IMR-90 (cell line): ENCODE data around the gene OTUD7B. TPM values are rescaled to one million over a fixed set of nuclear protein-coding genes. Genes with fewer than 3 reads are reported as not detected.

Experiments used
- ATAC-seq: fragments of 200-7000 bp; cut with Tn5 transposase; 2 replicates; pipeline ENCODE4 v1.9.1; 2020; ENCODE audit warnings: low read depth, mild to moderate bottlenecking, moderate library complexity
- BruUV-seq: library from RNA; stranded (reverse); fragments of 400-500 nt; replicated peaks from 2 replicates; lab custom pipeline; 2021; lab: Mats Ljungman, UMichigan
- CTCF ChIA-PET: fragments of 300-600 bp; formaldehyde crosslinking; extraction: SDS; loops from one replicate; lab custom pipeline; 2021; ENCODE audit warnings: antibody characterized with exemption; lab: Yijun Ruan, JAX
- POLR2A ChIA-PET: fragments of 300-600 bp; sonication (Branson Sonifier 250); formaldehyde crosslinking; loops from one replicate; lab custom pipeline; 2022; ENCODE audit warnings: antibody characterized with exemption; ENCODE audit not compliant: unreplicated experiment; lab: Charles Lee
- DNase-seq: peaks from one replicate; pipeline ENCODE4 v3.0.0; 2013
- H2AFZ ChIP-seq: replicated peaks from 2 replicates; pipeline ENCODE3; 2013; ENCODE audit warnings: low read length, mild to moderate bottlenecking; ENCODE audit not compliant: poor library complexity
- H2AK5ac ChIP-seq: 2 replicates; pipeline ENCODE4 v1.6.1; 2013; ENCODE audit warnings: low read depth, low read length, inconsistent platforms
- H2AK9ac ChIP-seq: replicated peaks from 2 replicates; pipeline ENCODE3; 2013; ENCODE audit warnings: mild to moderate bottlenecking, low read depth, low read length, moderate library complexity; ENCODE audit not compliant: poor library complexity
- H2BK120ac ChIP-seq: 2 replicates; pipeline ENCODE4 v1.6.1; 2013; ENCODE audit warnings: low read depth, low read length, inconsistent platforms
- H2BK15ac ChIP-seq: 3 replicates; pipeline ENCODE4 v1.6.1; 2013; ENCODE audit warnings: low read depth, low read length, inconsistent platforms
- H2BK20ac ChIP-seq: 2 replicates; pipeline ENCODE4 v1.6.1; 2013; ENCODE audit warnings: low read depth, mild to moderate bottlenecking, inconsistent platforms, low read length, moderate library complexity
- H2BK5ac ChIP-seq: 2 replicates; pipeline ENCODE4 v1.6.1; 2013; ENCODE audit warnings: mild to moderate bottlenecking, low read depth, low read length, inconsistent platforms; ENCODE audit not compliant: poor library complexity, severe bottlenecking
- H3K14ac ChIP-seq: replicated peaks from 2 replicates; pipeline ENCODE4 v1.6.1; 2013; ENCODE audit warnings: low read depth, low read length, inconsistent platforms
- H3K18ac ChIP-seq: 2 replicates; pipeline ENCODE4 v1.6.1; 2013; ENCODE audit warnings: low read depth, low read length, control low read depth
- H3K23ac ChIP-seq: 2 replicates; pipeline ENCODE4 v1.6.1; 2013; ENCODE audit warnings: low read depth, low read length, inconsistent platforms
- H3K27ac ChIP-seq: 2 replicates; pipeline ENCODE4 v1.5.1; 2013; ENCODE audit warnings: mild to moderate bottlenecking, control low read depth, low read length; ENCODE audit not compliant: insufficient read depth
- H3K27me3 ChIP-seq: 2 replicates; pipeline ENCODE4 v1.6.1; 2013; ENCODE audit warnings: low read length; ENCODE audit not compliant: control insufficient read depth, insufficient read depth
- H3K36me3 ChIP-seq: 2 replicates; pipeline ENCODE4 v1.6.1; 2013; ENCODE audit warnings: low read length, mixed read lengths; ENCODE audit not compliant: control insufficient read depth, insufficient read depth
- H3K4ac ChIP-seq: 2 replicates; pipeline ENCODE4 v1.6.1; 2013; ENCODE audit warnings: low read depth, low read length, inconsistent platforms
- H3K4me1 ChIP-seq: 2 replicates; pipeline ENCODE4 v1.6.1; 2013; ENCODE audit warnings: low read length, mixed read lengths; ENCODE audit not compliant: control insufficient read depth, insufficient read depth
- H3K4me2 ChIP-seq: 2 replicates; pipeline ENCODE4 v1.6.1; 2013; ENCODE audit warnings: low read depth, mild to moderate bottlenecking, control low read depth, low read length, moderate library complexity
- H3K4me3 ChIP-seq: 2 replicates; pipeline ENCODE4 v1.5.1; 2013; ENCODE audit warnings: low read depth, mild to moderate bottlenecking, control low read depth, low read length, moderate library complexity; ENCODE audit not compliant: insufficient read depth
- H3K56ac ChIP-seq: 2 replicates; pipeline ENCODE4 v1.6.1; 2013; ENCODE audit warnings: low read length, inconsistent platforms; ENCODE audit not compliant: insufficient read depth; ENCODE audit errors: extremely low read depth
- H3K79me1 ChIP-seq, 2 experiments: 2 replicates each; pipeline ENCODE4 v1.6.1; 2013; ENCODE audit warnings: low read length in 2 of 2, inconsistent platforms in 1 of 2, low read depth in 1 of 2
- H3K9ac ChIP-seq: 2 replicates; pipeline ENCODE4 v1.6.1; 2013; ENCODE audit warnings: low read depth, low read length, control low read depth
- H3K9me1 ChIP-seq: 2 replicates; pipeline ENCODE4 v1.6.1; 2013; ENCODE audit warnings: low read length, inconsistent platforms; ENCODE audit not compliant: insufficient read depth
- H3K9me3 ChIP-seq: 2 replicates; pipeline ENCODE4 v1.6.1; 2013; ENCODE audit warnings: low read length; ENCODE audit not compliant: control insufficient read depth, insufficient read depth
- H4K20me1 ChIP-seq: 2 replicates; pipeline ENCODE4 v1.6.1; 2013; ENCODE audit warnings: low read length, inconsistent platforms; ENCODE audit not compliant: insufficient read depth
- H4K5ac ChIP-seq: 2 replicates; pipeline ENCODE4 v1.6.1; 2013; ENCODE audit warnings: mild to moderate bottlenecking, low read depth, low read length, control low read depth
- H4K8ac ChIP-seq, 2 experiments: 2 replicates each; pipeline ENCODE4 v1.6.1; 2013; ENCODE audit warnings: low read depth in 2 of 2, low read length in 2 of 2, control low read depth in 1 of 2, inconsistent platforms in 1 of 2
- H4K91ac ChIP-seq: 2 replicates; pipeline ENCODE4 v1.6.1; 2013; ENCODE audit warnings: low read depth, low read length, inconsistent platforms; ENCODE audit not compliant: insufficient read depth
- BHLHE40 ChIP-seq: fragments of 150-350 bp; IDR thresholded peaks from 2 replicates; pipeline ENCODE4 v1.6.1; 2016; ENCODE audit warnings: mild to moderate bottlenecking, low read depth, low read length
- CHD1 ChIP-seq: IDR thresholded peaks from 2 replicates; pipeline ENCODE4 v1.6.1; 2012; ENCODE audit warnings: low read depth, low read length, improper control_type of control experiment
- ELK1 ChIP-seq: fragments of 150-350 bp; IDR thresholded peaks from 2 replicates; pipeline ENCODE4 v1.6.1; 2016; ENCODE audit warnings: low read depth, mild to moderate bottlenecking, low read length, moderate library complexity, borderline replicate concordance
- MAZ ChIP-seq: IDR thresholded peaks from 2 replicates; pipeline ENCODE4 v1.6.1; 2012; ENCODE audit warnings: low read depth, mild to moderate bottlenecking, low read length, improper control_type of control experiment, moderate library complexity, borderline replicate concordance
- MXI1 ChIP-seq: IDR thresholded peaks from 2 replicates; pipeline ENCODE4 v1.6.1; 2012; ENCODE audit warnings: low read depth, mild to moderate bottlenecking, low read length, moderate library complexity, borderline replicate concordance
- NFE2L2 ChIP-seq: fragments of 150-350 bp; IDR thresholded peaks from 2 replicates; pipeline ENCODE4 v1.6.1; 2016; ENCODE audit warnings: low read depth, mild to moderate bottlenecking, low read length
- RFX5 ChIP-seq: IDR thresholded peaks from 2 replicates; pipeline ENCODE4 v1.8.0; 2012; ENCODE audit warnings: low read depth, mild to moderate bottlenecking, low read length, moderate library complexity
- WGBS, 2 experiments: methylation state at CpG; one replicate each; pipeline versions ENCODE4 v1.1.5 to v1.1.7; 2013; ENCODE audit warnings: missing lambda C conversion rate in 2 of 2; ENCODE audit not compliant: insufficient read length in 1 of 2; ENCODE audit errors: extremely low coverage in 2 of 2; 5-methylcytosine and 5-hydroxymethylcytosine counted together
- dilution Hi-C: fragments of 300-500 bp; cut with HindIII; formaldehyde crosslinking; loops from one replicate; pipeline ENCODE4 v1.14.3; 2018; ENCODE audit warnings: low sequenced_read_pairs; ENCODE audit not compliant: unreplicated experiment
- in situ Hi-C: fragments of 300-500 bp; cut with MboI; formaldehyde crosslinking; loops from 3 replicates; pipeline ENCODE4 v1.14.3; 2019; ENCODE audit warnings: low sequenced_read_pairs, inconsistent platforms, mixed read lengths
- intact Hi-C: fragments of 100-400 bp; cut with micrococcal nuclease; formaldehyde crosslinking; loops from 2 replicates; pipeline ENCODE4 v1.10.0; 2022
- polyA plus RNA-seq, 3 experiments: library from polyadenylated mRNA; depleted of rRNA; stranded (reverse); fragments of >200 nt; gene quantifications; 2 replicates each; pipeline ENCODE4 v1.2.3, GENCODE V29; 2012; ENCODE audit warnings: low replicate concordance in 1 of 3
- total RNA-seq: library from RNA; depleted of rRNA; stranded (reverse); fragments of >200 nt; gene quantifications from 2 replicates; pipeline ENCODE4 v1.2.3, GENCODE V29; 2012
- TF ChIP-seq, protein P1 (sequence below): fragments of 150-350 bp; IDR thresholded peaks from 2 replicates; pipeline ENCODE4 v1.6.1; 2017; ENCODE audit warnings: mild to moderate bottlenecking, antibody characterized with exemption, low read length, low read depth
- TF ChIP-seq, protein P2 (sequence below): conservative IDR thresholded peaks from 2 replicates; pipeline ENCODE4 v1.5.1; 2012; ENCODE audit warnings: mild to moderate bottlenecking, low read depth, low read length, improper control_type of control experiment

The OTUD7B gene
- total and polyA plus RNA-seq, 2 of the 4 experiments (the other 2 are of a cell fraction), result 7.5 to 18.6 TPM

GRCh38 chr1:149979972-149980540, 30.5 kb downstream of the OTUD7B start (continued):
- TF ChIP-seq, protein P1, sequence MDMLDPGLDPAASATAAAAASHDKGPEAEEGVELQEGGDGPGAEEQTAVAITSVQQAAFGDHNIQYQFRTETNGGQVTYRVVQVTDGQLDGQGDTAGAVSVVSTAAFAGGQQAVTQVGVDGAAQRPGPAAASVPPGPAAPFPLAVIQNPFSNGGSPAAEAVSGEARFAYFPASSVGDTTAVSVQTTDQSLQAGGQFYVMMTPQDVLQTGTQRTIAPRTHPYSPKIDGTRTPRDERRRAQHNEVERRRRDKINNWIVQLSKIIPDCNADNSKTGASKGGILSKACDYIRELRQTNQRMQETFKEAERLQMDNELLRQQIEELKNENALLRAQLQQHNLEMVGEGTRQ, result no peak
- TF ChIP-seq MAZ, result no peak

DNA sequence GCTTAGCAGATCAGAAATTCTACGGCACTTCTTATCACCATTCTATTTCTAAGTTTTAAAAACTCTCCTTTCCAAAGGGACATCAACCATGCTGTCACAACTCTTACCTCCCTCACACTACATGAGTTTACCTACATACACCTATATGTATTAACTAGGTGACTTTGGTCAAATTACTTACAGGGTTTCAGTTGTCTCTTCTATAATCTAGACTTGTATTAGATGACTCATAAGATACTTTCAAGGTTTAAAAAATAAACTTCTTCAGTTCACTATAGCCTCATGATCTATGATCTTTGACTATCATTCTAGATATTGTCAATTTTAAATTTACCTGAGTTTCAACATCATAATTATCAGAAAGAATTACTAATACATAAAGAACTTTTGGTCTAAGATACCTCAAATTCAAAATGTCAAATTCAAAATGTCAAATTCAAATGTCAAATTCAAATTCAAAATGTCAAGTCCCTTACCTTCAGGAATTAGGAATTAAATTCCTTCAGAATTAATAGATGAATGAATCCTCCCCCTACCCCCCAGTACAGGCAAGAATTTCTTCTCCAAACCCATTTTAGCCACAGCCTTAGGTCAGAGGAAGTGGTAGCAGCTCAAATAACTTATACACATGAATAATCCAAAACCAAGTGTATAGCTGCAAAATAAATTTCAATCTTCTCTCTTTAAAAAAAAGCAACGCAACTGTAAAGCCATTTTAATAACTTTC, 31.1 kb downstream of the OTUD7B start:
- Histone ChIP-seq H3K14ac (no peak overlapping the region), H2BK15ac (no peak overlapping the region), H3K79me1 (peaks cover 52 to 74% of the 10 kb centered on the region in 2 experiments), H3K27me3 (no peaks in the 10 kb centered on the region), H4K8ac (no peak overlapping the region), H3K9me3 (no peaks in the 10 kb centered on the region), H3K9me1 (peaks cover 12% of the 10 kb centered on the region), H3K4me1 (peaks cover 2% of the 10 kb centered on the region; the same call in 1 of the 2 replicates), H3K9ac (no peak overlapping the region), H3K36me3 (peaks cover 12% of the 10 kb centered on the region), H3K27ac (no peak overlapping the region), H2BK120ac (no peak overlapping the region), H2BK20ac (no peak overlapping the region), H3K23ac (no peak overlapping the region), H2BK5ac (no peak overlapping the region), H4K20me1 (peaks cover 39% of the 10 kb centered on the region; the same call in 1 of the 2 replicates), H3K4me3 (no peak overlapping the region), H3K4me2 (no peak overlapping the region), H3K4ac (no peak overlapping the region), H2AK5ac (no peak overlapping the region), H3K18ac (no peak overlapping the region), H4K91ac (no peak overlapping the region), H2AFZ (no peak overlapping the region), H3K56ac (no peak overlapping the region), H4K5ac (no peak overlapping the region), H2AK9ac (no peak overlapping the region)
- CTCF ChIA-PET, result no interaction called here
- in situ Hi-C loops, result no loop called here
- DNase-seq, result no peak
- intact Hi-C loops, result no loop called here
- dilution Hi-C loops, result no loop called here
- BruUV-seq, result no TSS peak
- no CpG with 5 or more reads among the region's 2 CpGs for WGBS, 2 experiments
- no peak for ATAC-seq
- POLR2A ChIA-PET, result no interaction called here
- TF ChIP-seq CHD1 (no peak), MXI1 (no peak), BHLHE40 (no peak), NFE2L2 (no peak), RFX5 (no peak), MAZ (no peak), ELK1 (no peak)
- TF ChIP-seq, protein P1, result no peak
- TF ChIP-seq, protein P2, sequence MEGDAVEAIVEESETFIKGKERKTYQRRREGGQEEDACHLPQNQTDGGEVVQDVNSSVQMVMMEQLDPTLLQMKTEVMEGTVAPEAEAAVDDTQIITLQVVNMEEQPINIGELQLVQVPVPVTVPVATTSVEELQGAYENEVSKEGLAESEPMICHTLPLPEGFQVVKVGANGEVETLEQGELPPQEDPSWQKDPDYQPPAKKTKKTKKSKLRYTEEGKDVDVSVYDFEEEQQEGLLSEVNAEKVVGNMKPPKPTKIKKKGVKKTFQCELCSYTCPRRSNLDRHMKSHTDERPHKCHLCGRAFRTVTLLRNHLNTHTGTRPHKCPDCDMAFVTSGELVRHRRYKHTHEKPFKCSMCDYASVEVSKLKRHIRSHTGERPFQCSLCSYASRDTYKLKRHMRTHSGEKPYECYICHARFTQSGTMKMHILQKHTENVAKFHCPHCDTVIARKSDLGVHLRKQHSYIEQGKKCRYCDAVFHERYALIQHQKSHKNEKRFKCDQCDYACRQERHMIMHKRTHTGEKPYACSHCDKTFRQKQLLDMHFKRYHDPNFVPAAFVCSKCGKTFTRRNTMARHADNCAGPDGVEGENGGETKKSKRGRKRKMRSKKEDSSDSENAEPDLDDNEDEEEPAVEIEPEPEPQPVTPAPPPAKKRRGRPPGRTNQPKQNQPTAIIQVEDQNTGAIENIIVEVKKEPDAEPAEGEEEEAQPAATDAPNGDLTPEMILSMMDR, result no peak
